Measurements from ENCODE around the gene HDAC4.

HDAC4 gene

GRCh38 chr2:239411549-239412319 is 10.9 kb upstream of the HDAC4 start:
- no peak overlapping the region for H3K4me3 Mint-ChIP-seq
- DNase-seq (no peak), ATAC-seq (no peak)
- no peak overlapping the region for H3K27ac Mint-ChIP-seq
- peaks cover 8% of the 10 kb centered on the region for H3K9me3 Mint-ChIP-seq
- no peaks in the 10 kb centered on the region for H3K36me3 Mint-ChIP-seq (ENCODE audit: low read depth)
- H3K27me3 Mint-ChIP-seq, result peaks cover 3% of the 10 kb centered on the region
- H3K4me1 Mint-ChIP-seq, result peaks cover 10% of the 10 kb centered on the region

GRCh38 chr2:239411117-239411516 is 10.3 kb upstream of the HDAC4 start:
- H3K27me3 Mint-ChIP-seq, result no peaks in the 10 kb centered on the region
- no peak overlapping the region for H3K27ac Mint-ChIP-seq

GRCh38 chr2:239409976-239410375 is 9.2 kb upstream of the HDAC4 start:
- DNase-seq (no peak), ATAC-seq (no peak)
- Mint-ChIP-seq H3K9me3 (peaks cover 8% of the 10 kb centered on the region), H3K27ac (no peak overlapping the region), H3K36me3 (ENCODE audit: low read depth) (no peaks in the 10 kb centered on the region), H3K27me3 (no peaks in the 10 kb centered on the region), H3K4me3 (no peak overlapping the region), H3K4me1 (peaks cover 10% of the 10 kb centered on the region)

More at GRCh38 chr2:239411117-239411516, 10.3 kb upstream of the HDAC4 start:
- ATAC-seq, result no peak
- Mint-ChIP-seq H3K4me1 (peaks cover 10% of the 10 kb centered on the region), H3K9me3 (peaks cover 8% of the 10 kb centered on the region), H3K36me3 (ENCODE audit: low read depth) (no peaks in the 10 kb centered on the region), H3K4me3 (no peak overlapping the region)
- no peak for DNase-seq

DNA sequence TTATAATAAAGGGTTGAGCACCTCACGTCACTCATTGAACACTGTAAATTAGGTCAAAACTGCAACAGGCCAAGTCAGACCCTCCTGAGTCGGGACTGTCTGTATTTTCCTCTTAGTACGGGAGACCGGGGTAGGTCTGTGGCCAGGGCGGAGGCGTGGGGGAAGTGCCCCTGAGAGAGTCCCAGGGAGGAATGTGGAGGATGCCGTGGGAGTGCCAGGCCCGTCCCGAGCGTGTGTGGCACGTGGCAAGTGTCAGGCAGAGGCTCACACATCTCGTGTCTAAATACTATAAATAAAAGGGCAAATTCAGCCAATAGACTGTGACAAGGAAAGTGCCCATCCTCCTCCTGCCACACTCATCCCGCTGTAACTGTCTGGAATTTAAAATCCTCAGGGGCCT is 6.3 kb upstream of the HDAC4 start:
- Mint-ChIP-seq H3K27me3 (peaks cover 3% of the 10 kb centered on the region), H3K4me1 (peaks cover 9% of the 10 kb centered on the region), H3K9me3 (no peaks in the 10 kb centered on the region), H3K4me3 (no peak overlapping the region), H3K27ac (no peak overlapping the region), H3K36me3 (ENCODE audit: low read depth) (no peaks in the 10 kb centered on the region)
- no peak for ATAC-seq
- no peak for DNase-seq

DNA sequence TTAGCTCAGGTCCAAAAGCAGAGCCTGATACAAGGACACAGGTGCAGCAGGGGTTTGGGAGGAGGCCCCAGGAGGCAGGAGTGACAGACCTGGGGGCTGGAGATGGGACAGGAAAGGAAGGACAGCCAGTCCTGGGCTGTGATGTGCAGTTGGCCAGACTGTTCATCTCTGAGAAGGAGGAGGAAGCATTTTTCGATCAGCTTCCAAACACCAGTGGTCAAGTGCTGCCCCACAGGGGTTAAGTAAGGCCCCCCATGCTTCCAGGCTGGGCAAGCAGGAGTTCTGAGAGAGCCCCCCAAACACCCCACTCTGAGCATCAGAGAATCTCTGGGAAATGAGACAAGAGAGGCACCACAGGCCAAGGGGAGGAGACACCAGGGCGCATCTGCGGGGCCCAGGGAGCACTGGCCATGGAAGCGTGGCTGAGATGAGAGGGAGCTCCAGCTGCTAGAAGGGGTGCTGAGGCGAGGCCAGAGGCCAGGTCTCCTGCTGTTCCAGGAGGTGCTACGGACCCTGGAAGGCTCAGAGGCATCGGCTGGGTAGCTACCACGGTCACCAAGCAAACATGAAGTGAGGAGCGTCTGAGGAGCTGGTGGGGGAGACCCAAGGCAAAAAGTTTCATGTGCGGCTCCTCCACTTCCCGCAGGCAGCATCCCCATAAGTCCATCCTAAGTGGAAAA is 5.6 kb upstream of the HDAC4 start:
- Mint-ChIP-seq H3K4me1 (peaks cover 12% of the 10 kb centered on the region), H3K27ac (no peak overlapping the region), H3K9me3 (no peaks in the 10 kb centered on the region), H3K27me3 (peaks cover 3% of the 10 kb centered on the region), H3K36me3 (ENCODE audit: low read depth) (no peaks in the 10 kb centered on the region), H3K4me3 (no peak overlapping the region)
- ATAC-seq (no peak), DNase-seq (no peak)

DNA sequence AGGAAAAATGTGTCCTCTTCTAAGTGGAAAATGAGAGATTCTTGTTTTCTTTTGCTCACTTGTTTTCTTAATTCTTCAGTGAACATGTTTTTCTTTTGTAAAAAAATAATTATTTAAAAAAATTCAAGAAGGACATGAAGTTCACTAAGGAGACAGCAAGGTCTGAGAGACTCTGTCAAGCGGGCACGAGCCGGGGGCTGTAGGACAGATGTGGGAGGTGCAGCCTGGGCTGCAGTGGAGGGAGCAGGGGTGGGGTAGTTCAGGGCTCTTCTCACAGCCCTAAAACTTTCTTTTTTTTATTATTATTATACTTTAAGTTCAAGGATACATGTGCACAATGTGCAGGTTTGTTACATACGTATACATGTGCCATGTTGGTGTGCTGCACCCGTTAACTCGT is 4.3 kb upstream of the HDAC4 start:
- no peak overlapping the region for H3K4me3 Mint-ChIP-seq
- H3K27ac Mint-ChIP-seq, result no peak overlapping the region
- no peak for DNase-seq
- peaks cover 12% of the 10 kb centered on the region for H3K4me1 Mint-ChIP-seq
- no peak for ATAC-seq
- peaks cover 3% of the 10 kb centered on the region for H3K27me3 Mint-ChIP-seq
- H3K9me3 Mint-ChIP-seq, result no peaks in the 10 kb centered on the region
- no peaks in the 10 kb centered on the region for H3K36me3 Mint-ChIP-seq (ENCODE audit: low read depth)

DNA sequence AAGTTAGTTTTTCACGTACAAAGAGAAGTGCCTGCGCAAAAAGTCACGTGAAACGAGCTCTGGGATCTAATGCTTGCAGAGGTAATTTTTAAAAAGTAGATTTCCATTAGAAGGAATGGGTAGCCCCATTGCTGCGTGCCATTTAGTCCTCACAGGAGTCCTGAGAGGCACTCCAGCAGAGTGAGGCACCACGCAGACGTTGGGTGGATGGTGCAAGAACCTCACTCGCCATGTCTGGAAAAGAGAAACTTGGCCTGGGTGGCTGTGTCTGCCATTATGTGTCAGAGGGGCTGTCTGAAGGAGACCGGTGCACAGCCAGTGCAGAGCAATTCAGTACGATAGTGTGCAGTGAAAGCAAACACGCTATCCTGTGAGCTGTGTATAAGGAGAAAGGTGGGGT is 1.8 kb upstream of the HDAC4 start:
- H3K9me3 Mint-ChIP-seq, result no peaks in the 10 kb centered on the region
- peak overlapping the region; percentile 87 for H3K4me3 Mint-ChIP-seq
- DNase-seq (no peak), ATAC-seq (no peak)
- no peaks in the 10 kb centered on the region for H3K36me3 Mint-ChIP-seq (ENCODE audit: low read depth)
- H3K4me1 Mint-ChIP-seq, result peaks cover 29% of the 10 kb centered on the region
- H3K27ac Mint-ChIP-seq, result peak overlapping the region; percentile 96
- peaks cover 3% of the 10 kb centered on the region for H3K27me3 Mint-ChIP-seq

GRCh38 chr2:239401881-239402233 is 1.0 kb upstream of the HDAC4 start:
- peak overlapping the region; percentile 96 for H3K27ac Mint-ChIP-seq
- H3K36me3 Mint-ChIP-seq (ENCODE audit: low read depth), result no peaks in the 10 kb centered on the region
- peaks cover 36% of the 10 kb centered on the region for H3K4me1 Mint-ChIP-seq
- peak overlapping the region; percentile 87 for H3K4me3 Mint-ChIP-seq
- peaks cover 3% of the 10 kb centered on the region for H3K27me3 Mint-ChIP-seq
- peak; percentile 7 for ATAC-seq
- H3K9me3 Mint-ChIP-seq, result no peaks in the 10 kb centered on the region
- DNase-seq, result no peak

DNA sequence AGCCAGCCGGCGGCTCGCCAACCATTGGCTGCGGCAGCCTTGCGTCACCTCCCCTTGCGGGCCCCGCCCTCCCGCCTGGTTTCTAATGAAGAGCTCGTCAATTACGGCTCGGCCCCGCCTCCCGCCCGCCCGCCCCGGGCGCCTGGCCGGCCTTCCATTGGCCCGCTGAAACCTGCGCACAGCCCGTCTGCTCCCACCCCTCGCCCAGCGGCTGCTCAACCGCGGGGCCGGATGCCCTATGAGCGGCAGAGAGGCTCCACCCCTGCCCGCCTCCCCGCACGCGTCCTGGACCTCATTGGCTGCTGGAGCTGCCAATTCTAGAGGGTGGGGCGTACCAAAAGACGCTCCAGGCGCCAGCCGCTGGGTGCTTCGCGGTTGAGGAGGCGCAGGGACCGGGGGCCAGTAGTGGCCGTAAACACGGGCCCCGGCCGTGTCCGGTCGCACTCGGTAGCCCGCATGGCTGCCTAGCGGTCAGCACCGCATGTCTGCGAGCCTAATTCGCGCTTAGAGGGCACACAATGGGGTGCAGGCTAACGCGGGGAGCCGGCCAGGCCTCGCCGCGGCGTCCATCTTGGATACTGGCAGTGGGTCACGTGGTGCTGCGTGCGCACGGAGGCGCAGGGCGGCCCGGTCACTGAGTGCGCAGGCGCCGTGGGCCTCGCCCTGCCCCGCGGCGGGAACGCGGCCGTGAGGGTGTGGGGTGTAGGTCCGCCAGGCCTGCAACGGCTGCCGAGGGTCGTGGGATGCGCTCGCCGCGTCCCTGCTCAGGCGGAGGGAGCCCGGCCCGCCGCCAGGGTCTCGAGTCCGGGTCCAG is 454 bp upstream of the HDAC4 start:
- Mint-ChIP-seq H3K4me3 (peak overlapping the region; percentile 87), H3K4me1 (peaks cover 41% of the 10 kb centered on the region), H3K9me3 (no peaks in the 10 kb centered on the region), H3K27ac (peak overlapping the region; percentile 96), H3K27me3 (peaks cover 3% of the 10 kb centered on the region), H3K36me3 (ENCODE audit: low read depth) (no peaks in the 10 kb centered on the region)
- DNase-seq, result peak; percentile 98
- ATAC-seq, result peak; percentile 96

- H3K27ac Mint-ChIP-seq, result peak overlapping the region; percentile 74
- ATAC-seq (no peak), DNase-seq (peak; percentile 19)
- peaks cover 41% of the 10 kb centered on the region for H3K4me1 Mint-ChIP-seq
- no peaks in the 10 kb centered on the region for H3K9me3 Mint-ChIP-seq
- peak overlapping the region; percentile 85 for H3K4me3 Mint-ChIP-seq
- H3K36me3 Mint-ChIP-seq (ENCODE audit: low read depth), result no peaks in the 10 kb centered on the region
- H3K27me3 Mint-ChIP-seq, result peaks cover 3% of the 10 kb centered on the region
Measured at GRCh38 chr2:239399921-239400595, 762 bp downstream of the HDAC4 start.

- peak overlapping the region; percentile 74 for H3K27ac Mint-ChIP-seq
- H3K4me3 Mint-ChIP-seq, result peak overlapping the region; percentile 85
- peak; percentile 38 for DNase-seq
- H3K4me1 Mint-ChIP-seq, result peaks cover 41% of the 10 kb centered on the region
- H3K36me3 Mint-ChIP-seq (ENCODE audit: low read depth), result no peaks in the 10 kb centered on the region
- ATAC-seq, result no peak
- H3K9me3 Mint-ChIP-seq, result no peaks in the 10 kb centered on the region
- peaks cover 3% of the 10 kb centered on the region for H3K27me3 Mint-ChIP-seq
Measured at GRCh38 chr2:239399433-239399920, 1.3 kb downstream of the HDAC4 start.

- DNase-seq (no peak), ATAC-seq (no peak)
- peaks cover 45% of the 10 kb centered on the region for H3K4me1 Mint-ChIP-seq
- no peaks in the 10 kb centered on the region for H3K36me3 Mint-ChIP-seq (ENCODE audit: low read depth)
- H3K27me3 Mint-ChIP-seq, result peaks cover 3% of the 10 kb centered on the region
- H3K4me3 Mint-ChIP-seq, result no peak overlapping the region
- no peaks in the 10 kb centered on the region for H3K9me3 Mint-ChIP-seq
- H3K27ac Mint-ChIP-seq, result no peak overlapping the region
Measured at GRCh38 chr2:239398521-239398921, 2.3 kb downstream of the HDAC4 start.

- H3K9me3 Mint-ChIP-seq, result no peaks in the 10 kb centered on the region
- peaks cover 49% of the 10 kb centered on the region for H3K4me1 Mint-ChIP-seq
- DNase-seq, result no peak
- H3K4me3 Mint-ChIP-seq, result no peak overlapping the region
- H3K27ac Mint-ChIP-seq, result no peak overlapping the region
- H3K36me3 Mint-ChIP-seq (ENCODE audit: low read depth), result no peaks in the 10 kb centered on the region
- H3K27me3 Mint-ChIP-seq, result no peaks in the 10 kb centered on the region
- ATAC-seq, result no peak
Measured at GRCh38 chr2:239397931-239398471, 2.8 kb downstream of the HDAC4 start.

Measured in activated naive CD8-positive, alpha-beta T cell treated with anti-CD3 and anti-CD28 coated beads, Interleukin-2, amount 50 U/mL, for 24 hours (primary cell).